Measurements from ENCODE around the gene CNPY1. TPM values are rescaled to one million over a fixed set of nuclear protein-coding genes. Genes with fewer than 3 reads are reported as not detected.

CNPY1 gene
- total RNA-seq, 1 donor from 2014 or later = not detected

- no peaks in the 10 kb centered on the region for H3K9me3 Mint-ChIP-seq (ENCODE audit: unreplicated experiment)
- DNase-seq (ENCODE audit: low spot score) = no peak
- no peaks in the 10 kb centered on the region for H3K36me3 Mint-ChIP-seq (ENCODE audit: low read depth, unreplicated experiment)
- H3K27ac Mint-ChIP-seq (ENCODE audit: unreplicated experiment) = no peak overlapping the region
- peaks cover 33% of the 10 kb centered on the region for H3K27me3 Mint-ChIP-seq (ENCODE audit: unreplicated experiment)
- no peak for TF ChIP-seq CTCF (IDR thresholded peaks at IDR 0.05; ENCODE audit: unreplicated experiment)
- H3K4me1 Mint-ChIP-seq (ENCODE audit: unreplicated experiment) = peaks cover 17% of the 10 kb centered on the region
- no peak overlapping the region for H3K4me3 Mint-ChIP-seq (ENCODE audit: unreplicated experiment)
Measured at GRCh38 chr7:155466142-155466813, 80.1 kb downstream of the CNPY1 start.

DNA sequence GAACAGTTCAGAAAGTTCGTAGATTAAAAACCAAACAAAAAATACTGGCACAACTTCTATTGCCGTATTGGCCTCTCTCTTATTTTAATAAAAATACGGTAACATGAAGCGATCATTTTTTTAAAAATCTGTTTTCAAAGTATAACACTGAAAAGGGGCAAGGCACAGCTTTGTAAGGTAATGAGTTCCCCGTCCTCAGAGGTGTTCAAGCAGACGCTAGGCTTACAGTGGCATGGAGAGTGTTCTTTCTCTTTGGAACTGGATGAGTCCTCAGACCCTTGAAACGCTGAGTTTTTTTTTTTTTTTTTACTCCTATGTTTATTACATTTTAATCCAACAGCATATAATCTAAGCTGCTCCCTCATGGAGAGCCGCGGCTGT, 80.6 kb downstream of the CNPY1 start:
- H3K4me3 Mint-ChIP-seq (ENCODE audit: unreplicated experiment) = no peak overlapping the region
- no peak for TF ChIP-seq CTCF (IDR thresholded peaks at IDR 0.05; ENCODE audit: unreplicated experiment)
- no peak for DNase-seq (ENCODE audit: low spot score)
- H3K9me3 Mint-ChIP-seq (ENCODE audit: unreplicated experiment) = no peaks in the 10 kb centered on the region
- H3K27me3 Mint-ChIP-seq (ENCODE audit: unreplicated experiment) = peaks cover 35% of the 10 kb centered on the region
- H3K4me1 Mint-ChIP-seq (ENCODE audit: unreplicated experiment) = peaks cover 13% of the 10 kb centered on the region
- no peak overlapping the region for H3K27ac Mint-ChIP-seq (ENCODE audit: unreplicated experiment)
- H3K36me3 Mint-ChIP-seq (ENCODE audit: low read depth, unreplicated experiment) = no peaks in the 10 kb centered on the region

DNA sequence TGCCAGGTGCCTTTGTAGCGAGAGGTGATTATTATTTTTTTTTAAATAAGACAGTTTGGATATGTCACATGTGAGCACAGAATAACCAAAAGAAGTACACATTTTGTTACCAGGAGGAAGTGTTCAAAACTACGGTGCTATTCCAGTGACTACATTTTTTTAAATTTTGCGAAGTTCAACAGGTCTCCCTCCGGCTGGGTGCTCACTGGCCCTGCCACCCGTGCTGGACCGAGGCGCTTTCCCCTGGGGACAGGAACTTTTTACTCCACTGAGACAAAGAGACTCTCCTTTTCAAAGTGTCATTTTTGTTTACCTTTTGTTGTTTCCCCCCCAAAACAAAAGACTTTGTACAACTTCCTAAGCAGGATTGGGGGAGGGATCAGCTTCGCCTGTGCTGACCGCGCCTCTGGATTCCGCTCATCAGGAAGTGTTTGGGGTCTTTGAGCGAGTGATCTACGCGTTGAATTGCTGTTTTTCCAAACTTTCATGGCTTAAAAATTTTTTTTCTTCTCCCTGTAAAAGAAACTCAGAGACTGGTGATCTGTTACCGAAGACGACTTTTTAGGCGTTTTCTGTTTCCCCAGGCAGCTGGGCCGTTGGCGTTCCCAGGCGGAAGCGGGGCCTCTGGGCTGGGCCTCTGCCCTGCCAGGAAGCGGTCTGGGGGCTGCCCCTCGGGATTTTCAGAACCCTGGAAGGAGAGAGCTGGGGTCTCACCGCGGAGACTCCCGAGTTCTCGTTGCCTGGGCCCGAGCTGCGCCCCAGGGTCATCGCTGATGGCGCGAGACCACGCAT, 81.2 kb downstream of the CNPY1 start:
- Mint-ChIP-seq H3K27ac (ENCODE audit: unreplicated experiment) (no peak overlapping the region), H3K4me1 (ENCODE audit: unreplicated experiment) (peaks cover 9% of the 10 kb centered on the region), H3K27me3 (ENCODE audit: unreplicated experiment) (peaks cover 34% of the 10 kb centered on the region), H3K9me3 (ENCODE audit: unreplicated experiment) (no peaks in the 10 kb centered on the region), H3K36me3 (ENCODE audit: low read depth, unreplicated experiment) (no peaks in the 10 kb centered on the region), H3K4me3 (ENCODE audit: unreplicated experiment) (peak overlapping the region; percentile 65)
- TF ChIP-seq CTCF (IDR thresholded peaks at IDR 0.05; ENCODE audit: unreplicated experiment) = no peak
- DNase-seq (ENCODE audit: low spot score) = no peak

DNA sequence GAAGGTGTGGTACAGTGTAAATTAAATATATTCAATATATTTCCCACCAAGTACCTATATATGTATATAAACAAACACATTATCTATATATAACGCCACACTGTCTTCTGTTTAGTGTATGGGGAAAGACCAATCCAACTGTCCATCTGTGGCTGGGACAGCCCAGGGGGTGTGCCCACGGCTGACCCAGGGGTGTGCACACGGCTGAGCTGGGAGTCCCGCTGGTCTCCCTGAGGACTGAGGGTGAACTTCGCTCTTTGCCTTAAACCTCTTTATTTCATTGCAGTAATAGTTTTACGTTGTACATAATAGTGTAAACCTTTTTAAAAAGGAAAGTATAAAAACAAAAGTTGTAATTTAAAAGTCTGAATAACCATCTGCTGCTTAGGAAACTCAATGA, 82.2 kb downstream of the CNPY1 start:
- H3K9me3 Mint-ChIP-seq (ENCODE audit: unreplicated experiment) = no peaks in the 10 kb centered on the region
- peaks cover 38% of the 10 kb centered on the region for H3K27me3 Mint-ChIP-seq (ENCODE audit: unreplicated experiment)
- H3K4me3 Mint-ChIP-seq (ENCODE audit: unreplicated experiment) = no peak overlapping the region

More for the DNA sequence above, 82.2 kb downstream of the CNPY1 start:
- Mint-ChIP-seq H3K4me1 (ENCODE audit: unreplicated experiment) (peaks cover 16% of the 10 kb centered on the region), H3K36me3 (ENCODE audit: low read depth, unreplicated experiment) (no peaks in the 10 kb centered on the region), H3K27ac (ENCODE audit: unreplicated experiment) (no peak overlapping the region)
- TF ChIP-seq CTCF (IDR thresholded peaks at IDR 0.05; ENCODE audit: unreplicated experiment) = no peak
- no peak for DNase-seq (ENCODE audit: low spot score)
